SIG-M5 treated with dmso at 0.1 percent for 504 hours (cell line): ENCODE results near the gene NODAL.

Source experiments
- DNase-seq: peaks from one replicate; lab custom pipeline; 2025; ENCODE audit not compliant: unreplicated experiment; lab: John Stamatoyannopoulos, UW

The NODAL gene

DNA sequence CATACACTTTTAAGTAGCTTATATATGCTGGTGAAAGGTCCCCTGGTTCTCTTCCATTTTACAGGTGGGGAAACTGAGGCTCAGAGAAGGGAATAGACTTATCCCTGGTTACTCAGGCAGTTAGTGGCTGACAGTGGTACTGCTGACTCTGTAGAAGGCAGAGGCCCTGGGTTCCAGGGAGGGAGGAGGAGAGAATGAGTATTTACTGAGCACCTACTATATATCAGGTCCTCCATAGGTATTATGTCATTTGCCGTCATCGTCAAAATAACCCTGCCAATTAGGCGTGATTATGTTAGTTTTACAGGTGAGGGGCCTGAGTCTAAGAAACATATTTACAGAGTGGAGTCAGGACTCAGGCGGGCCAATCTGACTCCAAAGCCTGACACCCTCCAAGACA, 23.8 kb upstream of the NODAL start:
- DNase-seq, result no peak

- no peak for DNase-seq
Observed at GRCh38 chr10:70462349-70462984, 21.0 kb upstream of the NODAL start.

DNA sequence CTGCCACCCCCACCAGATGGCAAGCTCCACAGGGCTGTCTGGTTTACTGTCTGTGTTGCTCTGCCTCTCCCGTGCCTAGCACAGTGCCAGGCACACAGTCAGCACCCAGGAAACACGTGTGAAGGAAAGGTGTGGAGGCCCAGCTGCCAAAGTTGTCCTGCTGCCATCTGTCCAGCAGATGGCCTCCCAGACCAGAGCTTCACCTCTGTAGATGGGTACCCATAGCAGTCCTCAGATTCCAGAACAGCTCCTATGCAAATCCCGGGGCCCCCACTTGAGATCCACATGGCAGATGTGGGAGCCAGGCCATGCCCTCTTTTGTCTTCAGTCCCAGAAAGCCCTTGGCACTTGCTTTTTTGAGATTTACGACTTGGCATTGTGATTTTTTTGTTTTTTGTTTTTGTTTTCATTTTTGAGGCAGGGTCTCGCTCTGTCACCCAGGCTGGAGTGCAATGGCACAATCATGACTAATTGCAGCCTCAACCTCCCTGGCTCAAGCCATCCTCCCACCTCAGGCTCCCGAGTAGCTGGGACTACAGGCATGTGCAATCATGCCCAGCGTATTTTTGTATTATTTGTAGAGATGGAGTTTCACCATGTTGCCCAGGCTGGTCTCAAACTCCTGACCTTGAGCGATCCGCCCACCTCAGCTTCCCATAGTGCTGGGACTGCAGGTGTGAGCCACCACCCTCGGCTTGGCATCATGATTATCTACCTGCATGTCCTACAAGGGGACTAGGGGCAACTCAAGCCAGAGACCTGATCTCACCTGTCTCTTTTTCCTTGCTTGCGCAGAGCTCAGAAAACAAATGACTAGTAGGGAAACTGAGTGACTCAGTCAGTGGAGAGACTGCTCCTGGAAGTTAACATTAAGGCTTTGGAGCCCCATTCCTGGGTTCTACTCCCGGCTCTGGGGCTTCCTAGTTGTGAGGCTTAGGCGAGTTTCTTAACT, 20.2 kb upstream of the NODAL start:
- DNase-seq, result peak; percentile 15

DNA sequence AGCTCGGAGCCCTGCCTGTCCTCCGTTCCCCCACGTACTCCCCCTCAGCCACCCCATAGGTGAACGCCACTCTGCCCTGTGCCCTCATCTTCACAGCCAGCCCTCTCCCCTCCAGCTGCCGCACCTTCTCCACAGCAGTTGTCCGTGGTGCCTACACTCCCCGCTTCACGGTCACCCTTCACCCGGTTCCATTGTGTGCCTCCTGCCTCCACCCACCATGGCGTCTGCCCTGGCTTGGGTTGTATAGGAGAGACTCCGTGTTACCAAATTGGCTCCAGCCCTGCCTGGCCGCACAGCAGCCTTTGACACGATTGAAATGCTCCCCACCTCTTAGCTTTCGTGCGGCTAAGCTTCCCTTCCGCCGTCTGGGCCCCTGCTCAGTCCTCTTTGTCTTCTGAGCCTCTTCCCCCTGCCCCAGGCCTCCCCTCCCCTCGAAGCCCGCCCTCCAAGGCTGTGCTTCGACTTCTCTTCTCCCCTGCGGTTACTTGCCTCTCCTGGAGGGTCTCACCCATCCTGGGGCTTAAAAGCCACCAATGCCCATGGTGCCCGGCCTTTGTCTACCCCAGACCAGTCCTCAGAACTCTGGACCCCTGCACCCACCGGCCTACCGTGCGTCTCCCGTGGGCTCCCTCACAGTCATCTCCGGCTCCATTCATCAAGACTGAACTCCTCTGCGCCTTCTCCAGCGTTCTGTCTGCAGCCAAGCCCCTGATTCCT, 18.5 kb upstream of the NODAL start:
- DNase-seq, result no peak

DNA sequence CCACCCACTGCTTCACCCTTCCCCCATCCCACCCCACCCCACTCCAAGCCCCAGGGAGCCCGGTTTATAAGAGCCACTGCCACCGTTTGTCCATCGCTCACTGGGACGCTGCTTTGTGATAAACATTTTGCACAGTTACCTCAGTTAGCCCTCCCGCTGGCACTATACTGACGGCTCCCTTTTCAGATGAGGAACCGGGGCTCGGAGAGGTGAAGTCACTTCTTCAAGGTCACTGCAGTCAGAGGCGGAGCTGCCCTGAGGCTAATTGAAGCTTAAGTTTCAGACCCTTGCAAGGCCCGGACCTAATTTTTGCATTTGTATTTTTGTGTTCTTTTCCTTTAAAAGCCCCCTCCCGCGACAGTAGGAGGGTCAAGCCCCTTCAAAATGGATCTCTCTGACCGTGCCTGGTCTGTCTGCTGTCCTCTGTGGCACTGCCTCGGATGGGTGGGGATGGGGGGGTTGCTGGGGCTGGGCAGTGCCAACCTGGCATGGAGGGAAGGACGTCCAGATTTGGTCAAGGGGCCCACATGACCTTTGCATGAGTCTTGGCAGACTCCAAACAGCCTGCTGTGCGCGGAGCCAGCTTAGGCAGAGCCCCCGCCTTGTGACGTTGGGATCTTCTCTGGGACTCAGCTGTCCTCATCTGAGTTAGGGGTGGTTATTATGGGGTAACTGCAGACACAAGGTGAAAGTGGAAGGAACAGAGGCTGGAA, 17.7 kb upstream of the NODAL start:
- no peak for DNase-seq

- no peak for DNase-seq
Observed at GRCh38 chr10:70458329-70459060, 17.0 kb upstream of the NODAL start.

DNA sequence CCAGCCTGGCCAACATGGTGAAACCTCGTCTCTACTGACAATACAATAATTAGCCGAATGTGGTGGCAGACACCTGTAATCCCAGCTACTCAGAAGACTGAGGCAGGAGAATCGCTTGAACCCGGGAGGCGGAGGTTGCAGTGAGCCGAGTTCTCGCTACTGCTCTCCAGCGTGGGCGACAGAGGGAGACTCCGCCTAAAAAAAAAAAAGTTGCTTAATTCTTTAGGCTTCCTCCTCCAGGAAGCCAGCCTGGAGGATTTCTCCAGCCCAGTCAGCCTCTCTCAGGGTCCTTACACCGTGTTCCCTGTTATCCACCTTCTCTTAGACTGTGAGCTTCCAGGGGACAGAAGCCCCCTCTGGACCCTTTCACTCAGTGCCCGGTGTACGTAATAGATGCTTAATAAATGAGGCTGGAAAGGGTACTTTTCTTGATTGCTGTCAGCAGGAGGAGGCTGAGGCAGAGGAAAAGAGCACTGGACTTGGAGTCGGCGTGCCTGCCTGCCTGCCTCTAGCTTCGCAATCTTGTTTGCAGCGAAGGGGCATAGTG, 16.4 kb upstream of the NODAL start:
- DNase-seq, result no peak

GRCh38 chr10:70456164-70456563, 14.7 kb upstream of the NODAL start:
- no peak for DNase-seq

- DNase-seq, result no peak
Observed at GRCh38 chr10:70455213-70455630, 13.7 kb upstream of the NODAL start.

DNA sequence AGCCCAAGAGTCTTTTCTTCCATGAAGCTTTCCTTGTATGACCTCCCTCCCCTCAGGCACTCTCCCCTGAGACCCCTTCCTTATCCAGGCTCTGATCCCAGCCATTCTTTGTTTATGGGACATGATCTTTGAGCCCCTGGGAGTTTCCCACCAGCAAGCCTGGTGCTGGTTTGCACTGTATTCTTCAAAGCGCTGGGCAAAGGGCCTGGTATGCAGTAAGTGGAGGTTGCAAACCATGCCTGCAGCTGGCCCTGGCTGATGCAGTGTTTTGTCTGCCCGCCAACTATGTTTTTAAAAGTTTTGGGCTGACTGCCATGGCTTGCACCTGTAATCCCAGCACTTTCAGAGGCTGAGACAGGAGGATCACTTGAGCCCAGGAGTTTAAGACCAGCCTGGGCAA, 6.8 kb upstream of the NODAL start:
- DNase-seq, result no peak

DNA sequence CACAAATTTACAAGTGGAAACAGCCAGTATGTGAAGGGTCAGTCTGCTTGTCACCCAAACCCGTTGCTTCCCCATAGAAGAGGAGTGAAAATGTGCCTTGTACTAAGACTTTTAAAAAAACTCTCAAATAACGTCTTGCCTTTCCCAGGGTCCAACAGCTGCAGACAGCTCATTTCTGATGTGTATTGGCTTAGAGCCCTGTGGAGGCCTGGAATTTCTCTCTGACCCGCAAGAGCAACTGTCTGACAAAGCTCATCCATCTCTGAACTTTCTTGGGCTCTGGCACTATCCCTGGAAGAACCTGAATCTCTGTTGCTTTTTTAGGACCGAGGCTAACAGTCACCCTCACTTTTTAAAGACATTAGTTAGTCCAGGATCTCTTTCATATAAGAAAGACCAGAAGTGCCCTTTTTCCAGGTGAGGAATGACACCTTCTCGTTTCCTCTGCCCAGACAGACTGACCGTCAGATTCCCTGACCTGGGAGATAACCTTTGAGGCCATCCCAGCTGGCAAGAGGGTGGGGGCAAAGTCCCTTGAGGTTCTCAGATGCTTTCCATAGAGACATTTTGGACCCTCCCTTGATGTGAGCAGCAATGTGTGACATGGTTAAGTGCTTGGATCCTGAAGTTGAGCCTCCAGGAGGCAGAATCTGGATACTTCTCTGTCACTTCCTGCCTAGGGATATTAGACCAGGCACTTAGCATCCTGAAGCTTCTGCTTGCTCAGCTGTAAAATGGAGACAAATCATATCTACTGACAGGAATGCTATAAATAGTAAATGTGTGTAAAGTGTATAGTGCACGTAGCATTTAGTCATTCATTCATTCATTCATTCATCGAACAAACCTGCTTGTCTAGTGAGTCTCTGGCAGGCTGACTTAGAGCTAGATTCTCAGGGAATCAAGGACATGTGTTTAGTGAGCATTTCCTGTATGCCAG, 4.5 kb upstream of the NODAL start:
- DNase-seq, result no peak

GRCh38 chr10:70444744-70445143, 3.3 kb upstream of the NODAL start:
- no peak for DNase-seq

GRCh38 chr10:70442332-70442988, 979 bp upstream of the NODAL start:
- no peak for DNase-seq

- no peak for DNase-seq
Observed at GRCh38 chr10:70441895-70442309, 421 bp upstream of the NODAL start.

- DNase-seq, result no peak
Observed at GRCh38 chr10:70440296-70441160, 953 bp downstream of the NODAL start.

- DNase-seq, result no peak
Observed at GRCh38 chr10:70437721-70438120, 3.8 kb downstream of the NODAL start.

DNA sequence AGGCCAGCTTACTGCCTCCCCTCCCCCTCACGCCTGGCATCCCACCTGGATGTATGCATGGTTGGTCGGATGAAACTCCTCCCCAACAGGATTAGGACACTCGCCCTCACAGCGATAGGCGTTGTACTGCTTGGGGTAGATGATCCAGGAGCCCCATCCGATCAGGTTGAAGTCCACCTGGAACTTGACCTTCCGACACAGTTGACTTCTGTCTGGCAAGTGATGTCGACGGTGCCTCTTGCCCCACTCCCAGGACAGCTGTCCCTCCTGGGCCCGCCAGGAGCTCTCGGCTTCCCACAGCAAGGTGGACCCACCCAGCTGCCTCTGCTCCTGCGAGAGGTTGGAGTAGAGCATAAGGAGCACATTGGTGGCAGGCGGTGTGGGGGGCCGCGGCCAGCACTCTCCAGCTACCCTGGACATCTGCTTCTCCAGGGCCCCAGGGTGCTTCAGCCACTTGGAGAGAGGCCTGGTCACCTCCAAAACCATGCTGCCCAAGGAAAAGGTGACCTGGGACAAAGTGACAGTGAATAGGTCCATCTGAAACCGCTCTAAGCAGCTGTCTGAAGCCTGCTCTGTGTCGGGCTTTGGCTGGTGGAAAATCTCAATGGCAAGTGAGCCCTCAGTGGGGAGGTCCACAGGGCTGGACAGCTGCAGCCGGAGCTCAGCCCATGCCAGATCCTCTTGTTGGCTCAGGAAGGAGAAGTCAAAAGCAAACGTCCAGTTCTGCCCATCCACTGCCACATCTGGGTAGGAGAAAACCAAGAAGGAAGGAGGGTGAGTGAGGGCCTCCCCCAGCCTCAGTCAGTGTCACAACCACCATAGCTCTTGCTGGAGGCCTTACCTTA, 6.0 kb downstream of the NODAL start:
- DNase-seq, result no peak
